HG02970 (cell line): ENCODE measurements around the gene CDK8.

Experiments
- ATAC-seq: cut with Tn5 transposase; IDR thresholded peaks from one replicate; pipeline ENCODE4 v1.9.1; 2021; ENCODE audit warnings: mild to moderate bottlenecking, moderate library complexity, moderate number of reproducible peaks; ENCODE audit not compliant: unreplicated experiment, low FRiP score

CDK8 gene

GRCh38 chr13:26378116-26378515 is 124.2 kb downstream of the CDK8 start:
- ATAC-seq: no peak

GRCh38 chr13:26379831-26380230 is 125.9 kb downstream of the CDK8 start:
- no peak for ATAC-seq

DNA sequence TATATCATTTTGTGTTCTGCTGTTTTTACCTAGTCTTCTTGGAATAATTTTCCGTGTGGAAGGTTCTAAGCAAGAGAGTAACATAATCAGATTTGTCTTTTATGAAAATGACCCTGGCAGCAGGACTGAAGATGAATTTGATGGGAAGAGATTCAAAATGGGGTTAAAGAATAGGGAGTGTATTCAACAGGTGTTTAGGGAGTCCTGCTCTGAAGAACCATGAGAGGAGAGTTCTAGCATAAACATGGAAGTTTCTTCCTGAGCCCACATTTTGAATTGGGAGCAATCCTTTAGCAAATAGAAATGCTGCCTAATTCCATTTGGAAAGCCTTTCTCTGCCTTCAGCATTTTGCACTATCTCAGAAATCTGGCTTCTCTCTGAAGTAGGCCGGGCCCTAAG is 127.0 kb downstream of the CDK8 start:
- no peak for ATAC-seq

DNA sequence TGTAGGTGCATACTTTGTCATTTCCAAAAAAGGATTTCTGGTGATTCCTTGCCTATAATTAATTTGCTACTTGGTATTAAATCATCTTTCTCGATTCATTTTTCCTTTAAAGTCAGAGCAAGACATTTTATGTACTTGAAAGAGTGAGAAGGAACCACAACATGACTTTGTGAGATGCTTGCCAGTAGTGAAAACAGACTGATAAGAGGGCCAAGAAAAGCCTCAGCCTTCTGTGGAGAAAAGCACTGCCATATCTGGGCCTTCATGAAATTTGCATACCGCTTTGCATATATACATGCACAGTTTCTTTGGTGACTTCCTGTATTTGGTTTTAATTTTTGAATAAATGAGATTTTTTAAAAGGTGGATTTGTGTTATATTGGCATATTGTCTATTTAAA is 128.4 kb downstream of the CDK8 start:
- no peak for ATAC-seq

- ATAC-seq: no peak
Measured at GRCh38 chr13:26382835-26383234, 128.9 kb downstream of the CDK8 start.

- no peak for ATAC-seq
Measured at GRCh38 chr13:26384587-26384986, 130.7 kb downstream of the CDK8 start.

DNA sequence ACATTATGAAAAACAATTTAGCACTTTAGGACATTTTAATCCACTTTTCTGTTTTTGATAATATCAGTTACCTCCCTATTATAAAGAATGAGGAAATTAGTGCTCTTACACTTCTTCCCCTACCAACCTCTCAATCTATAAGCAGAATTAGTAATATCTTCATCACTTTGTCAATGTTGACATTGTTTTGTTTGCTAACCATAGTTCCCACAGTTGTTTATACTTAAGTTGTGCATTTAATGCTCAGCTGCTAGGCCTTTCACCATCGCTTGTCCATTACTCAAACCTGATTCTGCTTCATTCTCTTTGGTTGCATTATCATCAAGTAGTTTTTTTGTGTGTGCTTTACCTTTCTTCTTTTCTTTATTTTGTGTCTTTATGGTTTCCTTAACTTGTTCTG is 132.1 kb downstream of the CDK8 start:
- ATAC-seq: no peak

DNA sequence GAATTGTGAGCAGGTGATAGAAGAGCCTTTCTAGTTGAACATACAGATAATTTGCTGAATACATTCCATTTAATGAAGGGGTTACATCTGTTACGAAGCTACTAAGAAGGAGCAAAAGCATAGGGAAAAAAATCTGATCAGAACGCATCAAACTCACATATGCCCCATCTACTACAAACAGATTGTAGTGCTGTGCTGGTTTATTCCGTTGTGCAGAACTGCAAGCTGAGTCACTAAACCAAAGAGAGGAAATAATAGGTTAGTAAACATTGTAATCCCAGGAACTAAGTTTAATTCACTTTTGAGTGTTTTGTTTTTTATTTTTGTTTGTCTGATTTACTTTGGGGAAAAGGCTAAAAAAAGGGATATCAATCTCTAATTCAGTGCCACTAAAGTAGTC is 136.3 kb downstream of the CDK8 start:
- no peak for ATAC-seq

- no peak for ATAC-seq
Measured at GRCh38 chr13:26400545-26400944, 146.6 kb downstream of the CDK8 start.

GRCh38 chr13:26401069-26401468 is 147.1 kb downstream of the CDK8 start:
- ATAC-seq: no peak

- no peak for ATAC-seq
Measured at GRCh38 chr13:26401578-26402021, 147.7 kb downstream of the CDK8 start.

GRCh38 chr13:26406791-26407190 is 152.9 kb downstream of the CDK8 start:
- no peak for ATAC-seq

- no peak for ATAC-seq
Measured at GRCh38 chr13:26411206-26411605, 157.3 kb downstream of the CDK8 start.

DNA sequence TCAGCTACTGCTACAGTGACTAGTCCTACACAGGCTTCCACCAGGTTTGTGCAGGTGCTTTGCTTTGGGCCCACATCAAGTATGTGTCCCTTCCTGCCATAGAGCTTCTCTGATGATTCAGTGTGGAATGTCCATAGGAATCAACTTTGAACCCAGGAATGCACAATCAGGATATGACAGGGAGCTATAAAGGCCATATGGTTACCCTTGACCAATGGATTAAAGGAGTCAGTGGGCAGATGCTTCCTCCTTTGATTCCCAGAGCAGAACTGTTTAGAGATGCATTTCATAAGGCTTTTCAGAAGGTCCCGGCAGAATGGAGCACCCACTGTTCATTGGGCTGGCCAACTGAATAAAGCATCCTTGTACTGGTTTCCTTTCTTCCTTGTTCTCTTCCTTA is 158.3 kb downstream of the CDK8 start:
- no peak for ATAC-seq

DNA sequence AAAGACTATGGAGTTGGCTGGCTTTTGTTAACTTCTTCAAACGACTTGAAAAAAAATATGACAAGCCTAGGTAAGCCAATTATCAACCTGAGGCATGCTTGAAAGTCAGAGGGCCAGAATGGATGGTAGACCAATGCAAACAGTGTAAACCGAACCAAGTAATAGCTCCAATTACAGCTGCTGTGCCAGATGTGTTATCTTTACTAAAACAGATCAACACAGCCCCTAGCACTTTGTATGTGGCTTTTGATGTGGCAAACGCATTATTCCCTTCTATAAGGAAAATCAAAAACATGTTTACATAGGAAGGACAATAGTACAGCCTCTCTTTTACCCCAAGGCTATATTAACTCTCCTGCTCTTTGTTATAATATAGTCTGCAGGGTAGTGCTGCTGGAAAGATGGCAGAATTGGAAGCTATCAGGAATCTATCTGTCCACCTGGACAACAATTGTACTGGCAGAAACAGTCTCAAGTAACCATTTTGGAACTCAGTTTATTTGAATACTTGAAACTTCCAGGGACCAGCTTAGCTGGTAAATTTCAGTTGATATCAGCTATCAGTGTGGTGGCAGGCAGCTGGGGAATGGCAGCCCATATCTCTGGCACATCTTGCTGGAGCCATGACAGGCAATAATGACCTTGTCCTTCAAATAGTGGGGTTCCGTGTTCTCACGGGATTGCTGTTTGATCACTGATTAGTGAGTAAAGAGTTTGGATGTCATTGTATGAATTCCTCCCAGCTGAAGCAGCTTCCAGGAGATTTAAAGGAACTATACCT is 159.2 kb downstream of the CDK8 start:
- ATAC-seq: no peak

DNA sequence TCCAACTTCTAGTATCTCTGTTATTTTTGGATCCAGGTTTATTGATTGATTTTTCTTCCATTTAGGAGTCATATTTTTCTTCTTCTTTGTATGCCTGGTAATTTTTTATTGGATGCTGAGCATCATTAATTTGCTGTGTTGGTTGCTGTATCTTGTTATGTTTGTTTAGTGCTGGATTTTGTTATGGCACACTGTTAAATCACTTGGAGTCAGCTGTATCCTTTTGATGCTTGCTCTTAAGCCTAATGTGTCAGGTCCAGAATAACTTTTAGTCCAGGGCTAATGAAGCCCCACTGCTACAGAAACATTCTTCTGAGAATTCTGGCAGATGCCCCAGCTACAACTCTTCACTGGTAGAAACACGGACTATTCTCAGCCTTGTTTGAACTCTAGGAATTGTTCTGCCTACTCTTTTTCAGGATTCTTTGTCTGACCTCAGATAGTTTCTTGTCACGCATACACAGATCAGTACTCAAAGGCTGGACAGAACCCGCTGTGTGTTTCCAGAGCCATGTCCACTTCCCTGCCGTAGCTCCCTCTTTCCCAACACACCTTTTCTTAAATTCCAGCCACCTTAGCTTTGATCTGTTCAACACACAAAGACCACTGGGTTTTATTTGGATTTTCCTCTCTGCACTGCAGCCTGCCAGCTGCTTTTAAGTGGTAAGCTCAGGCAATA is 166.5 kb downstream of the CDK8 start:
- no peak for ATAC-seq

DNA sequence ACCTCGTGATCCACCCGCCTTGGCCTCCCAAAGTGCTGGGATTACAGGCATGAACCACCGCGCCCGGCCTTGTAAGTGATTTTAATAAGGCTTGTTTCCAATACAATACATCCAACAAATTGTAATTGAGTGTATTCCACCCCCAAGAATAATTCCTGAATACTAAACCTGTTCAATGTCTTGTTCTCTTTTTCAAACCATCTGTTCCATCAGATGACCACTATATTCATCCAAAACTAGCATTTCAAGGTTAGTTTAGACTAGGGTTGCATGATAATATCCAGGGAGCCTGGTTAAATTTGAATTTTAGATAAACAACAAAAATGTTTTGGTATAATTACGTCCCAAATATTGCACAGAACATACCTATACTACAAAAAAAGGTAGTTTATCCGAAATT is 168.1 kb downstream of the CDK8 start:
- ATAC-seq: no peak

DNA sequence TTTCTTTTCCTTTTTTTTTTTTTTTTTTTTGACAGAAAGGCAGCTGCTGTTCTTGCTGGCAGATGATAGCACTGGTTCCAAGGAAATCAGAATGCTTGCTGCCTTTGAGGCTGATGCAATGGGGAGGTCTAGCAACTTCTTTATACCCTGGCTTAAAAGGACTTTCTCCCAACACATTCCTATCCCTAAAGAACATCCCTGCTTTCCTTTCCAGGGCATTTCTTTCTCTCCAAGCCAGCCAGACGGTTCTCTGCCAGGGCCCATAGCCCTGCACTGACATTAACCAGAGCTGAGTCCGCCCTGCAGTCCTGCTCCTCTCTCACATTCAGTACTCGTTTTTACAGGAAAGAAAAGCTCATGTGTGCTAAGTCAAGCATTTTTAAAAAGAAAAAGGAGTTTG is 169.7 kb downstream of the CDK8 start:
- ATAC-seq: no peak

- ATAC-seq: no peak
Measured at GRCh38 chr13:26424181-26424580, 170.3 kb downstream of the CDK8 start.

DNA sequence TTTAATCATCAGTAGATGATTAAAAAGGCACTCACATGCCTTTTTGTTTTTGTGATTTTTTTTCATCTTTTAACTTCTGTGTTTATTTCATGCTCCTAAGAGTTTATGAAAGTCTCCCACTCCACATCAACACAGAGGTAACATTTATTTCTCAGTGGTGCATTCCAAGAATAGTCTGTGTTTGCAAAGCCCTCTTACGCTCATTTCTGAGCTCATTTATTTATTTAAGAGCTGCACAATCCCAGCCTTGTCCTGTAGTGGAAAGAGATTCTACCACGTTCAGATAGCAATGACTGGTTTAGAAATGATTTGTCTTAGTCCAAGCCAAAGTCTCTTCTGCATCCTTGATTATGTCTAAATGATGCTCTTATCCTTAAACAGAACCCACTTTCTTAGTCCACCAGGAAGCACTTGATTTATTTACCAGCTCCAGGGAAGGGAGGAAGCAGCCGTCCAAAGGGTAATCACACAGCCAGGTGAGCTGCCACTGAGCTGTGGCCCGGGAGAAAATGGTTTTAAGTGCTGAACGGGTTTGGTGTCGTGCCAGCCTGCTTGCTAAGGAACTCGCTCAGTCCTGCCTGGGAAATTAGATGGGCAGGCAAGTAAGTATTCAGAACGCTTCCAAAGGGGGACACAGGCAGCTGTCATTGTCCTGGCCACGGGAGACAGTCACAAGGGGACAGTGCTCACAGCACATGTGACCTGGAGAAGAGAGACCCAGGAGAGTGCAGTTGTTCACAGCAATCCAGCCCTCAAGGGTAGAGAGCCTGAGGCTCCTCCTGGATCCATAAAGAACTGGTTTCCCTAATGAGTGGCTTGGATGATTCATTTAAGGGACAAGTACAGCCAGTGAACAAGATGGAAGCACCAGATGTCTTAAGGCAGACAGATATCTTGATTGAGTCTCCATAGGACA is 171.8 kb downstream of the CDK8 start:
- ATAC-seq: no peak

GRCh38 chr13:26433776-26434175 is 179.8 kb downstream of the CDK8 start:
- ATAC-seq: no peak
